Esophagus (tissue), 2 donors: ENCODE results near the gene TXNIP. TPM values are rescaled to one million over a fixed set of nuclear protein-coding genes. Genes with fewer than 3 reads are reported as not detected.

Source experiments
- H3K27ac ChIP-seq, 2 donors: one replicate each; pipeline ENCODE4 v1.5.1; 2013; ENCODE audit warnings: low read depth in 2 of 2, mild to moderate bottlenecking in 2 of 2, inconsistent platforms in 1 of 2, low read length in 1 of 2, moderate library complexity in 1 of 2
- H3K27me3 ChIP-seq, 2 donors: one replicate each; pipeline ENCODE4 v1.6.1; 2013; ENCODE audit warnings: low read length in 2 of 2, control low read depth in 1 of 2, mild to moderate bottlenecking in 1 of 2; ENCODE audit not compliant: insufficient read depth in 2 of 2, control insufficient read depth in 1 of 2
- H3K36me3 ChIP-seq, 2 donors: one replicate each; pipeline ENCODE4 v1.6.1; 2013; ENCODE audit warnings: low read length in 1 of 2; ENCODE audit not compliant: control insufficient read depth in 2 of 2, insufficient read depth in 2 of 2
- H3K4me1 ChIP-seq, 2 donors: one replicate each; pipeline ENCODE4 v1.6.1; 2013; ENCODE audit warnings: low read length in 1 of 2; ENCODE audit not compliant: control insufficient read depth in 2 of 2, insufficient read depth in 2 of 2
- H3K4me3 ChIP-seq, 2 donors: one replicate each; pipeline ENCODE4 v1.5.1; 2013; ENCODE audit warnings: low read length in 2 of 2, mild to moderate bottlenecking in 2 of 2, low read depth in 1 of 2, moderate library complexity in 1 of 2
- H3K9me3 ChIP-seq, 2 donors: one replicate each; pipeline ENCODE4 v1.6.1; 2013; ENCODE audit warnings: mild to moderate bottlenecking in 2 of 2, low read depth in 1 of 2, low read length in 1 of 2, moderate library complexity in 1 of 2; ENCODE audit not compliant: control insufficient read depth in 2 of 2, insufficient read depth in 1 of 2
- WGBS, 2 donors: extraction: QIAGEN DNeasy Blood & Tissue Kit; methylation state at CpG; one replicate each; pipeline ENCODE4 v1.1.7; 2013; 5-methylcytosine and 5-hydroxymethylcytosine counted together
- polyA plus RNA-seq, 2 donors: library from polyadenylated mRNA; stranded (reverse); fragments of 200-250 nt; gene quantifications; one replicate each; pipeline ENCODE4 v1.2.3, GENCODE V29; 2013
- donor health status: healthy with polysubstance abuse.
- donor health status: Bipolar disorder and iron deficiency.

TXNIP gene
- polyA plus RNA-seq, 2 donors = 77.5 to 235 TPM

DNA sequence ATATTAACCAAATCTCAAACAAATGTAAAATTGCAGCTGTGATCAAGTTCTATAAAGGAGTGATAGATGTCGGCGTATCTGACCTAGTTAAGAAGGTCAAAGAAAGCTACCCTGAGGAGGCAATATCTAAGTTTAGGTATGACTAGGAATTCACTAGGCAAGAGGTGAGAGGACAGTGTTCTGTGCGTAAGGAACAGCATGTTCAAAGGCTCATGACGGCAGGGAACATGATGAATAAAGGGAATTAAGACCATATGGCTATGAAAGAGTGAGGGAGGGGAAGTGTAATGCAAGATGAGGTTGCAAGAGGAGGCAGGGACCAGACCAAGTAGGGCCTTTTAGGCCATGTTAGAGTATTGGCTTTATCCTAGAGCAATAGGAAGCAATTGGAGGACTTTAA is 47.2 kb downstream of the TXNIP start:
- 90% methylated on average over 4 of the region's 4 CpGs for WGBS, 2 donors
- H3K27ac ChIP-seq = no peak overlapping the region

DNA sequence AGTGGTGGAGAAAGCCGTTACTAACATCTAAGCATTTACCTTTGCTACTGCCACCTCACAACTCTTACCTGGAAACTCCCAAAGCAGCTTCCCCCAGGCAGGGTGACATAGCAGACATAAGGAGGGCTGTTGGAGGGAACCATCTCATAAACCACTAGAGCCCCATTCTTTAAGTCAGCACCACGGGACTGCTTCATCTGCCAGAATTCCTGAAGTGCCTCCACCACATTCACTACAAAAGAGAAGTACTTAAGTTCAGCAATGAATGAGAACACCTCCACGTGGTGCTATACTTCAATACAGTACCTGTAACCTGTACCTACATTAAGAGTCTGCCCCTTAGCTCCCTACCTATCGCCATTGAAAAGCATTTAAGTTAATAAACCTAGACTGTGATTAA is 48.8 kb downstream of the TXNIP start:
- WGBS, 2 donors = 81 to 85% methylated on average over 4 of the region's 4 CpGs
- H3K27me3 ChIP-seq = no peaks in the 10 kb centered on the region
- no peaks in the 10 kb centered on the region for H3K9me3 ChIP-seq
- no peaks in the 10 kb centered on the region for H3K36me3 ChIP-seq
- peaks cover 0 to 2% of the 10 kb centered on the region in 2 donors for H3K4me1 ChIP-seq
- H3K27ac ChIP-seq = no peak overlapping the region
- no peak overlapping the region for H3K4me3 ChIP-seq

More for the DNA sequence above, 47.2 kb downstream of the TXNIP start:
- no peaks in the 10 kb centered on the region for H3K27me3 ChIP-seq
- H3K36me3 ChIP-seq = no peaks in the 10 kb centered on the region
- H3K9me3 ChIP-seq = no peaks in the 10 kb centered on the region
- H3K4me3 ChIP-seq = no peak overlapping the region
- peaks cover 0 to 2% of the 10 kb centered on the region in 2 donors for H3K4me1 ChIP-seq

DNA sequence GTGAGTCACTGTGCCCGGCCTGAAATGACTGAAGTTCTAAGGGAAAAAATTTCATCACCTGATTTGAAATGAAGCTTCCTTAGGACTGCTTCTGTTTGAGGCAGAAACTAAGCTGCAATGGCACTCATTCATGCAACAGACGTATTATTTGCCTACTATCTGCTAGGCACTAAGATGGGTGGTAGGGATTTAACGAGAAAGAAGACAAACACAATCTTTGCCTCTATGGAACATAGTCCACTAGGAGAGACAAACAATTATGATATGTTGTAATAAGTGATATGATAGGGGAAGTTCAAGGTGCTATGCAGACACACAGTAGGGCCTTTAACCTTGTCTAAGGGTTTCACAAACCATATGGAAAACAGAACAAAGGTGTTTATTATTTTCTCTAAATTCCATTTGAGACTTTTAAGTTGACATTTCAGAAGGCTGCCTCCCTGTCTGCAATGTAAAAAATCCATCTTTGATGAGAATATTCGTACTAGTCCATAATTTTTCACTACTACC is 49.8 kb downstream of the TXNIP start:
- H3K27ac ChIP-seq = no peak overlapping the region
- WGBS, 2 donors = 86 to 89% methylated on average over 4 of the region's 4 CpGs
- H3K36me3 ChIP-seq = no peaks in the 10 kb centered on the region
- no peaks in the 10 kb centered on the region for H3K27me3 ChIP-seq
- no peaks in the 10 kb centered on the region for H3K9me3 ChIP-seq
- H3K4me3 ChIP-seq = no peak overlapping the region
- peaks cover 0 to 2% of the 10 kb centered on the region in 2 donors for H3K4me1 ChIP-seq

DNA sequence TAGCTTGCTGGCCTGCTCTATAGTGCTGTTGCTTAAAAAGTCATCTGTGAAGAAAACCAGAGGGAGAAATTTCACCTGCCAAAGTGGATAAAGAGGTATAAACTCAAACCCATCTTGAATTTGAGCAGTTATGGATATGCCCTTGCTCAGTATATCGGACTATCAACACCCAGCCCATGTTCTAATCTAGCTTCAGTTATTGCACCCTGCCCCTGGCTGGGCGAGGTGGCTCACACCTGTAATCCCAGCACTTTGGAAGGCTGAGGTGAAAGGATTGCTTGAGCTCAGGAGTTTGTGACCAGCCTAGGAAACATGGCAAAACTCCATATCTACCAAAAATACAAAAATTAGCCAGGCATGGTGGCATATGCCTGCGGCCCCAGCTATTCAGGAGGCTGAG is 51.8 kb downstream of the TXNIP start:
- Histone ChIP-seq H3K4me3 (no peak overlapping the region), H3K27ac (no peak overlapping the region), H3K4me1 (no peaks in the 10 kb centered on the region), H3K27me3 (no peaks in the 10 kb centered on the region), H3K9me3 (no peaks in the 10 kb centered on the region), H3K36me3 (no peaks in the 10 kb centered on the region)
- WGBS, 2 donors = 82 to 91% methylated on average over 3 of the region's 3 CpGs

DNA sequence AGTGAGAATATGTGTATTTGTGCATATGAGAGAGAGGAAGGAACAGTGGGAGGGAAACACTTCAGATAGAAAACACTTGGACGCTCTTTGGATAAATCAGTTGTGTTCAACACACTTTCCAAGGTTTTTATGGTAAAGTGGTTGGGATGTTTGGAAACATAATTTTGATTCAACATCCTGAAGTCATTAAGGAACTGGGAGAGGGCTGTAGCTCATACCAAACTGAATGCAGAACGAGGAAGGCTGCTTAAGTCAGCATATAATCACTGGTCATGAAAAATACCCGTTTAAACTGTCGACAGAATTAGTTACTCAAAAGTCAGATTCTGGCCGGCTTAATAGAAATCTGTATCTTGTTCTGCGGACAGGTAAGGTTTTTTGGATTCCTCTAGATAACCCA is 53.5 kb downstream of the TXNIP start:
- Histone ChIP-seq H3K4me1 (no peaks in the 10 kb centered on the region), H3K9me3 (no peaks in the 10 kb centered on the region), H3K36me3 (no peaks in the 10 kb centered on the region), H3K27ac (no peak overlapping the region), H3K27me3 (no peaks in the 10 kb centered on the region), H3K4me3 (no peak overlapping the region)
- 86 to 87% methylated on average over 6 of the region's 6 CpGs for WGBS, 2 donors

Other genes starting within 250 kb of the TXNIP start
- gene RNF115, start 172.5 kb downstream of the TXNIP start, polyA plus RNA-seq = 1 to 10 TPM; 3.4 to 4.8 TPM
- 10 to 100 TPM in 1 of 2 donors, 1 to 10 TPM in 1; 9.0 to 15.1 TPM for gene POLR3C, start 172.4 kb downstream of the TXNIP start, polyA plus RNA-seq
- 1 to 10 TPM; 1.5 to 2.2 TPM for gene NUDT17, start 150.9 kb downstream of the TXNIP start, polyA plus RNA-seq
- 10 to 100 TPM; 29.8 to 43.6 TPM for gene PIAS3, start 137.5 kb downstream of the TXNIP start, polyA plus RNA-seq
- gene ANKRD35, start 110.7 kb downstream of the TXNIP start, polyA plus RNA-seq = 10 to 100 TPM; 13.9 to 17.0 TPM
- 1 to 10 TPM; 1.5 to 1.9 TPM for gene ITGA10, start 86.5 kb downstream of the TXNIP start, polyA plus RNA-seq
- 10 to 100 TPM; 19.3 to 26.4 TPM for gene PEX11B, start 77.9 kb downstream of the TXNIP start, polyA plus RNA-seq
- 100 to 1,000 TPM; 144 to 250 TPM for gene RBM8A, start 69.1 kb downstream of the TXNIP start, polyA plus RNA-seq
- 1 to 10 TPM; 2.1 to 2.9 TPM for gene LIX1L, start 38.6 kb downstream of the TXNIP start, polyA plus RNA-seq
- gene ANKRD34A, start 32.0 kb downstream of the TXNIP start, polyA plus RNA-seq = under 1 TPM; 0.27 to 0.47 TPM
- gene POLR3GL, start 31.9 kb downstream of the TXNIP start, polyA plus RNA-seq = 10 to 100 TPM; 12.8 to 13.7 TPM
- gene HJV, start 25.2 kb upstream of the TXNIP start, polyA plus RNA-seq = not detected
- under 1 TPM; 0.73 to 0.83 TPM for gene NBPF10, start 148.2 kb upstream of the TXNIP start, polyA plus RNA-seq
- 10 to 100 TPM; 19.0 to 25.2 TPM for gene NOTCH2NLA, start 232.4 kb upstream of the TXNIP start, polyA plus RNA-seq